ENCODE data around the gene MAPRE3. TPM values are rescaled to one million over a fixed set of nuclear protein-coding genes. Genes with fewer than 3 reads are reported as not detected.

MAPRE3 gene
- 5.8 and 8.1 TPM in 2 replicates for total RNA-seq

DNA sequence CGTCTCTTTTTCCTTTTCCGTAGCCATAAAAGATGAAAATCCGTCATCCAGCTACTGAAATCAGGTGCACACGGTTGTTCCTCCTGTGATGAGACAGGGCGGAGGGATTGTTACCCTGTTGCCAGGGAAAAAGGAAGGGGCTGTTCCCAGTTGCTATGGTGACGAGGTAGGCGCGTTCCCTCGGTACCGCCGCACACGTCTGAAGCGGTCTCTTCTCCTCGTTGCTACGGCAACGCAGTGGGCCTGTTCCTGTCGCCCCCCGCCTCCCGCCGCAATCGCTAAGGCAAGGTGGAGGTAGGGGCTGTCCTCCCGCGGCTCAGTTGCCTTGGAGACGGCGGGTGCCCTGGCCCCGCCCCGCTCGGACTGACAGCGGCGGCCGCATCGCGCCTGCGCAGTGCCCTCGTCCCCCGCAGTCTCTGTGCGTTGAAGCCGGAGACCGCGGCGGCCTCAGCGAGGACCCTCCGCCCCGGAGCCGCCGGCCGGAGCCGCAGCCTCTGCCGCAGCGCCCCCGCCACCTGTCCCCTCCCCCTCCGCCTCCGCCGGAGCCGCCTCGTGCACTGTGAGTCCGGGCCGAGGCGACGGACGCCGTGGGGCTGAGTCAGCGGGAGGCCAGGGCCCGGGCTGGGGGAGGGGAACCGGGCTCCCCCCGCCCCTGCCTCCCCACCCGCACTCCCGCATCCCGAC is at the start of gene MAPRE3:
MAPRE3 (plus strand) TSS at position 394 of the 684 bp plus-strand sequence. CDS start 51,582 bp downstream, outside the sequence.

GRCh38 chr2:27032495-27033252 is 62.2 kb downstream of the MAPRE3 start, which contains the start of gene TMEM214:
Gene TMEM214 (plus strand): TSS chr2:27032965. CDS start chr2:27033016, 51 bp downstream.

DNA sequence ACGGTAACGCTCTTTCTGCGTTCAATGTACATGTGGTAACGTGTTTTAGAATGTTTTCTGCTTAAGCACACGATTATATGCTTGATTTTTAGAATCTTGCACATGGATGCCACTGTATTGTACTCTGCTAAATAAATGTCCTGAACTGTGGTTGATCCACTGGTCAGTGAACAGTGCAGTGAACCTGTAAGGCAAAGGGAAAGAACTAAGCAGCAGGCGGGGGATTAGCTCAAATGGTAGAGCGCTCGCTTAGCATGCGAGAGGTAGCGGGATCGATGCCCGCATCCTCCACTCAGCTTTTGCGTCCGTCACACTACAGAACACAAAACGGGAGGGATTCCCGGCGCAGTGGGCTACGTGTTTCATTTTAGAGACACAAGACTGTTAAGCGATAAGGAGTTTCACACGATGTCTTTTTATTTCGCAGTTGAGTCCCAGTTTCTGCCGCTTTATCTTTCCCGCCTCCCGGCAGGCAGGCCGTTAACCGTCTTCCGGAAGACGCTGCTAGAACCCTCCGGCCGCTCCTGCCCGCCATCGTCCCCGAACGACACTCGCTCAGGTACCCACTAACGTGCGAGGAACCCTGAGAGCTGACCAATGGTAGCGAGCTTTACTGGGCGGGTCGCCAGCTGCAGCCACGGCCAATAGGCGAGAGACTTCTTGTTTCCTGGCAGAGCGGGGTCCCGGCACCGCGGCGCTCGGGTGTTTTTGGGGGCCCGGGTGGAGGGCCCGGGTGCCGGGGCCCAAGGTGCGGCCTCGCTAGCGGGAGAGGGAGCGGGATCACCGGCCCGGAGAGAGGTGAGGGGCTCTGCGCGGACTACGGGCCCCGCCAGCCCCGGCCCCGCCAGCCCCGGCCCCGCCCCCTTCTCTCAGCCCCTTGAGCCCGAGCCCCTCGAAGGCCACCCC is 80.8 kb downstream of the MAPRE3 start, which contains the start of gene AGBL5:
AGBL5 (plus strand) TSS at position 673 of the 906 bp plus-strand sequence. CDS start 1,291 bp downstream, outside the sequence.

DNA sequence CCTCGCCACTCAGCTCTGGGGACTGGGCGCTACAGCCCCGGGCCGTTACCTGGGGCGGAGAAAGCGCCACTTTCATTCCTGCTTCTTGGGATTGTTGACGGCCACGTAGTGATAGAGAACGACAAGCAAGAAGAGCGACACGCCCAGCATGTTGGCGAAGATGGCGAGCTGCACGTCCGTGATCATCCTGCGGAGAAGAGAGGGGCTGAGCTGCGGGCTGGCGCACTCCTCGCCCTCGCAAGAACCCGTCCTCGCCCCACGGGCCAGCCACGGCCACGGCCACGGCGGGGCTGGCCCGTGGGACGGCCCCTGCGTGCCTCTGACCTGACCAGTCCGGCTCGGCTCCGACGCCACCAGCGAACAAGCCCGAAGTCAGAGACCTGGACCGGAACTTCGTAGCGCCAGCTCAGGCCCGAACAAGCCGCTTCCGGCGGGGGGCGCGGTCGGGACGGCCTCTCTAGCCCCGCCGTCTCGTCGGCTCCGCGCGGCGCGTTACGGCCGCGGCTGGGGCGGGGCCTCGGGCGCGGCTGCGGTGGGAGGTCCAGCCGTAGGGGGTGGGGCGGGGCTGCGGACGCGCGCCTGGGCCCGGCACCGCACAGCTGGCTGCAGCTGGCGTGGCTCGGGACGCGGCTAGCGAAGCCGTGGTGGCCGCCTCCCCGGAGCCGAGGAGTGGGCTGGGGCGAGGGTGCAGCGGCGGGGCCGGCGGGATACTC is 101.0 kb downstream of the MAPRE3 start, which contains the start of gene OST4:
OST4 (minus strand) TSS at position 378 of the 713 bp plus-strand sequence.

Other genes starting within 250 kb of the MAPRE3 start
- 37.1 and 69.5 TPM in 2 replicates for gene SLC35F6, start 206.4 kb upstream of the MAPRE3 start, total RNA-seq
- 0.99 and 21.4 TPM in 2 replicates for gene CENPA, start 184.6 kb upstream of the MAPRE3 start, total RNA-seq
- gene DPYSL5, start 122.5 kb upstream of the MAPRE3 start, total RNA-seq, result under 0.01 TPM in 1 of 2 replicates, not detected in the other
- gene TMEM214, start 62.3 kb downstream of the MAPRE3 start, total RNA-seq, result 33.7 and 38.5 TPM in 2 replicates
- 24.6 and 33.2 TPM in 2 replicates for gene AGBL5, start 81.0 kb downstream of the MAPRE3 start, total RNA-seq
- 409 and 544 TPM in 2 replicates for gene OST4, start 101.0 kb downstream of the MAPRE3 start, total RNA-seq
- gene EMILIN1, start 108.0 kb downstream of the MAPRE3 start, total RNA-seq, result 305 and 366 TPM in 2 replicates
- gene KHK, start 116.1 kb downstream of the MAPRE3 start, total RNA-seq, result 0.50 and 1.3 TPM in 2 replicates
- 3.6 and 6.1 TPM in 2 replicates for gene CGREF1, start 148.5 kb downstream of the MAPRE3 start, total RNA-seq
- under 0.01 and 0.15 TPM in 2 replicates for gene ABHD1, start 153.2 kb downstream of the MAPRE3 start, total RNA-seq
- gene PREB, start 164.0 kb downstream of the MAPRE3 start, total RNA-seq, result 33.7 and 40.2 TPM in 2 replicates
- gene PRR30, start 168.8 kb downstream of the MAPRE3 start, total RNA-seq, result not detected in 2 replicates
- gene TCF23, start 178.4 kb downstream of the MAPRE3 start, total RNA-seq, result not detected in 2 replicates
- gene ATRAID, start 241.4 kb downstream of the MAPRE3 start, total RNA-seq, result 197 and 218 TPM in 2 replicates
- 13.7 and 15.1 TPM in 2 replicates for gene SLC5A6, start 241.6 kb downstream of the MAPRE3 start, total RNA-seq
- 37.8 and 41.5 TPM in 2 replicates for gene CAD, start 246.7 kb downstream of the MAPRE3 start, total RNA-seq

Data from smooth muscle cell of trachea (primary cell).